Hypothalamus (tissue), 51 donors: Measurements from ENCODE around the gene FAIM2.

Source experiments
- DNase-seq, 51 donors: peaks; one replicate each; lab custom pipeline; 2025; lab: John Stamatoyannopoulos, UW

Gene FAIM2

GRCh38 chr12:49903700-49904423 is at the start of gene FAIM2:
TSS of gene FAIM2 (minus strand) at chr12:49903900. CDS start at chr12:49903792, 108 bp downstream.
- DNase-seq: peak; percentile 45 to 97 (median 88)

DNA sequence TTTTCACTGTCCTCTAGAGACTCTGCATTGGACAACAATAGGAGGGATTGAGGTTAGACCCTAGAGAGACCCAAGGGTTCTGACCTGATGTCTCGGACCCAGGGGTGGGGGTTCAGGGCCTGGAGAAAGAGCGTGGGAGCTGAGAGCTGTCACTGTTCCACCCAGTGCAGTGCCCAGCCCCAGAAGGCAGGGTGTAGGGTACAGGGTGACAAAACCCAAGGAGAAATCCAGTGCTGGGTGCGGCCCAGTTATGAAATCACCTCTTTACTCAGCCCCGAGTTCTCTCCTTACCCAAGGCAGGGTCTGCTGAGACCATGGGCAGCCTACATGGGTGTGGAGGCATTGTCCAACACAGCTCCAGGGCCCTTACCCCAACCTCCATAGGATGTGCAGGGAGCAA is 49.5 kb upstream of the FAIM2 start:
- no peak for DNase-seq

DNA sequence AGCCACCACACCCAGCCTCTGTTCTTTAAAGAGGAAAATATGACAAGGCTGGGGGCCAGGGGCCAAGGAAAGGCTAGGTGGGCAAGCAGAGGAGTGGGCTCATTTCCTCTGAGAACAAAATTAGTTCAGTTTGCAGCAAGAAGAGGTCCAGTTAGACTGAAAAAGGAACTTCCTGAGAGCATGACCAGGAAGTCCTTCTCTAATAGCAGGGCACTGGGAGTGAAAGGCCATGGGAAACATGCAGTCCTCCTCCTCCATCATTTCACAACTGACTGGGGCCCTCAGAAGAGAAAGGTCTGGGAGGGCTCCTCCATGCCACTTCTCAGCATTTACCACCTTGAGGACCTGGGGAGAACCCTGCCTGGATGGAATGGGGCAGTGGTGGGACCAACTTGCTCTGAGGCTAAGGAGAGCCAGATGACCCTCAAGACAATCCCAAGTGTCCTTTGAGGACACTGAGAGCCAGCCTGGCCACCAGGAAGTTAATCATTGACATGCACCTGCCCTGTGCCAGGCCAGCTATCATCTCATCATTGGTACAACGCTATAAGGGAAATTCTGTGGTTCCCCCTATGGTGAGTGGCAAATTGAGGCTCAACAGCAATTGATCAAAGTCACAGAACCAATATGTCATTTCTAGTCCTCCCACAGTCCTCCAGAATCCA is 48.8 kb upstream of the FAIM2 start:
- no peak for DNase-seq

DNA sequence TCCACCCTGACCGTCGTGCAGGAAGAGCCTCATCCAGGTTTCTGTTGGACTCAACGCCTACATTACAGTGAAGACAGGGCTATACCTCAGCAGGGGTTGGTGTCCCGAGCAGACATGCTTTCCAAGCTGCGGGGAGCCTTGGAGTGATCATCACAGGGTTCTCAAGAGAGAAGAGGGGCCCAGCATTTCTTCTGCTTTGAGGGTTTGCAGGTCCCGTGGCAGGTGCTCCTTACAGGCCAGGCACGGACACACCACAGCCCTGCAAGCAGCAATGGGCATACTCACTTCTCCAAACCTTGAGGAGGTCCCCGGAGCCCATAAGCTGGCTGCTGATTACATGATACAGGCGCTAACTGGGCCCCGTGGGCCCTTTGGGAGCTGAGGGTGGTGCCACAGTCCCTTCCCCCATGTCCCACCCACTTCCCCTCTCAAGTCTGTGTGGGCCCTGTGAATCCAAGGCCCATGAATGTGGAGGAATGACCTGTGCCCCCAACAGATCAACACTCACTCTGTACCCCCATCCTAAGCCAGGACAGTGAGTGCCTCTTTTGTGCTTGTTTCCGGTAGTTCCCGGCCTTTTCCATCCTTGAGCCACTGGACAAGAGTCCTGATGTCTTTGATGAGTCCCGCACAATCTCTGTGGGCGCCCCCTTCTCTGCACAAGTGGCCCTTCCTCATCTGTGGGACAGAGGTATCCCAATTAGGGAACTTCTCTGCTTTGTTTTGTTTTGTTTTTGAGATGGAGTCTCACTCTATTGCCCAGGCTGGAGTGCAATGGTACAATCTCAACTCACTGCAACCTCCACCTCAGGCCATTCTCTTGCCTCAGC is 47.9 kb upstream of the FAIM2 start:
- no peak for DNase-seq

- no peak for DNase-seq
Observed at GRCh38 chr12:49950273-49951251, 46.9 kb upstream of the FAIM2 start, which contains the start of gene AQP2. TSS of gene AQP2 (plus strand) at chr12:49950737. CDS start at chr12:49950831, 94 bp downstream.

- DNase-seq: no peak
Observed at GRCh38 chr12:49949866-49950265, 46.2 kb upstream of the FAIM2 start.

GRCh38 chr12:49948866-49949845 is 45.5 kb upstream of the FAIM2 start:
- DNase-seq: no peak

- DNase-seq: no peak
Observed at GRCh38 chr12:49947593-49948226, 44.0 kb upstream of the FAIM2 start.

DNA sequence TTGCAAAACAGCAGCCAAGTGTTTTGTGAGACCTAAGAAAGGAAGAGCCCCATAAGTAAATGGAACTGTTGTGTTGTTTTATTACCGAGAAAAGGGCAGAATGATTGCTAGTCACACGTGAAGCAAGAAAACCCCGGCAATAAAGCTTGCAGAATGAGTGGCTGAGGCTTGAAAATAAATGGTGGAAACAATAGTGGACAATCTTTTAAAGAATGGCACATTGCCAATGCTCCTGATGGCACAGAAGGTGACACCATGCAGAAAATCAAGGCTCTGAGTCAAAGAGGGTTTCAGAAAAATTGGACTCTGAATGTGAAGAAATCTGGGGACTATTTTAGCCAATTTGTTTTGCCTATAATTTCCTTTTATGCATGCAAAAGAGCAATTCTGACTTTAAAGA is 42.8 kb upstream of the FAIM2 start:
- no peak for DNase-seq

DNA sequence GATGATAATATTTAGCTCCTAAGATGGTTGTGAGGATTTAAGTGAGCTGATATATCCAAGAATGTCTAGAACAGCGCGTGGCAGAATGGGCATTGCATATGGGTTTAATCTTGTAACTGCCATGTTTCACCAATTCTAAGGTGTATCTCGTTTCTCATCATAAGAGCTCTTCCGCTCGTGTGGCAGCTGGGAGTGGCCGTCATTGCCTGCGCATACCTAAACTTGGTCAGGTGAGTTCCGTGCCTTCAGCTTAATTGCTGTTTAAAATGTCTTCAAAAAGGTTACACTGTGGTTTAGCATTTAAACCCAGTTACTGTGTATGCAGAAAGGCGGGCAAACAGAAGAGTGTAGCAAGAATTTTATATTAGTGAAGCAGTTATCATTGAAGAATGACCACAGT is 42.4 kb upstream of the FAIM2 start:
- no peak for DNase-seq

DNA sequence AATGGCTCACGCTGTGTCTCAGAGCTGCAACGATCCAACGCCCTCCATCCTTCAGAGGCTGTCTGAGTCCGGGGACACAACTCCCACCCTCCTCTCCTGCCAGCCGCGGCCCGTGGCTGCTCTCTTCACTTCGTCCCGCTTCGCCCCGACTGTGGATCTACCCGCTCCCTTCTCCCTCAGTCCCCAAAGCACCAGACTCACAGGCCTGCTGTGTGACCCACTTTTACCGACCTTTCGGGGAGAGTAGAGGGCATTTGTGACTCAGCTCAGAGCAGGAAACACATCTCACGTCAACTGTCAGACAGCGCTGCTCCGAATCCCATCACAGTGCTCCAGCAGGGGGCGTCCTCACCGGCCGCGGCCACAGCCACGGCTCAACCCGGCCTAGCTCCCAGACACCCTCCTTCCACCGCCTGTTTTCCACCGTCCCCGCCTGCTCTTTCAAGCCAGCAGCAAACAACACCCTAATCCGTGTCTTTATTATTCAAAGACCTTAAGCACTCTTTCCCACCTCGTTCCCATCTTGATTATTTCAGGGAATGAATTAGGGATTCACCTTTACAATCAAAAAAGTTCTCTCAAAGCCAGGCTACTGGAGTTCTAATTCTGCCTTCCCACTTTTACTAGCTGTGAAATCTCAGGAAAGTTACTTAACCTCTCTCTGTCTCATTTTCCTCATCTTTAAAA is 41.8 kb upstream of the FAIM2 start:
- DNase-seq: peak; percentile 10 to 86 (median 64)

- DNase-seq: no peak
Observed at GRCh38 chr12:49944718-49945117, 41.0 kb upstream of the FAIM2 start.

DNA sequence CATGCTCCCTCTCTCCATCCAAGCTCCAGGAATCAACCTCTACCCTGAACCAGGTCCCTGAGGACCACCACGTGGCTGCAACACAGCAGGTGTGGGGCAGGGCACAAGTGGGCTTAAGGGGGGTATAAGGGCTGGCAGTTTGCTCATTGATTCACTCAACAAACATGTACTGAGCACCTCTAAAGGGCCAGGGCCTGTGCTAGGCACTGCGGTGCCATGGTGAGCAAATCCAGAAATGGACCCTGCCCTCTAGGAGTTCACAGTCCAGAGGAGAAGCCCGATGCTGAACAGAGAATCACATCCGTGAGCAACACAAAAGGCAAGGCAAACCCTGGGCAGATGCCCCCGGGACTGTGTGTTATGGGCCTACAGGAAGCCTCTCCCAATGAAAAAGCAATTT is 40.3 kb upstream of the FAIM2 start:
- DNase-seq: no peak

DNA sequence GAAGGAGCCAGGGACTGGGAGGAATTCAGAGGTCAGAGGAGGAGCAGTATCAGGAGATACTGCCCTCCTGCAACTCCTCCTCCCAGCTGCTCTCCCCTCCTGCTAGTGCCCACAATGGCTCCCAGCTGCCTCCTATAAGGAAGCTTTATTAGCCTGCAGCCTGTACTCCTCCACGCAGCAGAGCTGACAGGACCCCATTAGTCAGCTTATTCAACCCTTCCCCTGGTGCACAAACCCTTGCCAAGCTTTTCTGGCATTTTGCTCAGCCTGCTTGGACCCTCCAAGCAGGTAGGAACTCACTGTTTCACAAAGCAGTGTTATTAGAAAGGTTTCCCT is 39.9 kb upstream of the FAIM2 start:
- no peak for DNase-seq

DNA sequence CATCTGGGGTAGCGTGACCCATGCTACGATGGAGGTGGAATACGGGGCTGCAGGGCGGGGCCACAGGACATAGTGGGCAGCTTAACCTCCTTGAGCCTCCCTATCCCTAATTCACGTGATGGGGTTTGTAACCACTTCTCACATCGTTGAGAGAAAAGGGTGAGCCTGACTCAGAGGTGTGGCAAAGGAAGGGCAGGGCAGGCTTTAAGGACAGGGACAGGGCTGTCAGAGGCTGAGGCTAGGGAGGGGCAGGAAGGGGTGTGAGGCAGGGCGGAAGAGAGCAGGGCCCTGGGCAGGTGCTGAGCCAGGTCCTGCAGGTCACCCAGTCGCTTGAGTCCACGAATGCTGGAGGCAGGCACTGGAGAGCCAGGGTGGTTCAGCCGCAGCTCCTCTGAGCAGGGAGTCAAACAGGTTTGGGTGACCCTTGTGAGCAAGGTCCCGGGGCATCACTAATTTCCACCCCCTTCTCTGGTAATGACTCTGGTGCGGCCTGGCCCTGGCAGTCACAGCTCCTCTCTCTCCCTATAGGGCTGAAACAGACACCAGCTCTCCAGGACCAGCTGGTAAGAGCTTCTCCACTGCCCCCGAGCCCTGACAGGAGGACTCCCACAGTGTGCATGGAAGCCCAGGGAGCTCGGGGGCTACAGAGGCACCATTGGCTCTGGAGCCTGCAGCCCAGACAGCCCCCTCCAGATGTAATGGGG is 39.4 kb upstream of the FAIM2 start:
- DNase-seq: no peak

GRCh38 chr12:49942512-49942893 is 38.8 kb upstream of the FAIM2 start:
- DNase-seq: no peak
